Posterior cingulate gyrus (tissue), 11 donors: ENCODE data around the gene CCDC178.
A peak's percentile ranks its signal among the peaks of the same experiment; 100 is the strongest.

Experiments
- DNase-seq, 10 donors: peaks; one replicate each; pipeline versions ENCODE4 v3.0.0 to v3.0.0-alpha.2; 2020 to 2021; ENCODE audit warnings: mixed read lengths in 3 of 10
- intact Hi-C: fragments of 100-400 bp; cut with DNase I; formaldehyde crosslinking; loops from one replicate; pipeline ENCODE4 v1.15.1; 2023

CCDC178 gene

DNA sequence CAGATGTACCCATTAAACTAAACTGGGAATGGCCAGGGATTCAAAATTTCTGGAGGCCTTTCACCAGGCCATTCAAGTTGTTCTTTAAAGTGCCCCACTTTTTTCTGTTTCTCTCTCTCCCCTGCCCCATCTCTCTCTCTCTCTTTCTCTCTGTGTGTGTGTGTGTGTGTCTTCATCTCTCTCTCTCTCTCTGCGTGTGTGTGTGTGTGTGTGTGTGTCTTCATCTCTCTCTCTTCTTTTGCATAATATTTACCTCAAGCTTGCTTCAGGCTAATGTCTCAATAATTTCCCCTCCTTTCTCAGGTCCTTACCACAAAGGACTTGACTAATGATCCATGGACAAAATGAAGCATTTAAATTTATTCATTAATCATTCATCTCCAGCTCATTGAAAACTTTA lies 503.5 kb downstream of the CCDC178 start:
- intact Hi-C loops = no loop called here
- no peak for DNase-seq

DNA sequence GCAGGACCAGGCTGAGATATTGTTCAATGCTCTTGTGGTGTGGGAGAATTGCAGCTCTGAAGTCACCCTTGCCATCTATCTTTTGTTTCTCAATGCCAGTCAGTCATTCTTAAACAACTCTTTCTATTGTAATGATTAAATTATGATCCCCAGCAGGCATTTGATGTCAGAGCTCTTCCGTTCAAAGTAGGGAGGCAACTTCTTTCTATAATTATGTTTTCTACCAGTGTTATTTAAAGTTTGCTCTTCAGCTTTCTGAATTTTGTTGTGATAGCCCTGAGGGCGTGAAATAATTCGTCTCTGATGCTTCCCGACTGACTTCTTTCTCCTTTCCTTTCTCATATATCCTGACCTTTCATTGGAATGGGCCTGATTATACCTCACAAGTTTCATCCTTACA lies 506.3 kb downstream of the CCDC178 start:
- intact Hi-C loops = no loop called here
- no peak for DNase-seq

DNA sequence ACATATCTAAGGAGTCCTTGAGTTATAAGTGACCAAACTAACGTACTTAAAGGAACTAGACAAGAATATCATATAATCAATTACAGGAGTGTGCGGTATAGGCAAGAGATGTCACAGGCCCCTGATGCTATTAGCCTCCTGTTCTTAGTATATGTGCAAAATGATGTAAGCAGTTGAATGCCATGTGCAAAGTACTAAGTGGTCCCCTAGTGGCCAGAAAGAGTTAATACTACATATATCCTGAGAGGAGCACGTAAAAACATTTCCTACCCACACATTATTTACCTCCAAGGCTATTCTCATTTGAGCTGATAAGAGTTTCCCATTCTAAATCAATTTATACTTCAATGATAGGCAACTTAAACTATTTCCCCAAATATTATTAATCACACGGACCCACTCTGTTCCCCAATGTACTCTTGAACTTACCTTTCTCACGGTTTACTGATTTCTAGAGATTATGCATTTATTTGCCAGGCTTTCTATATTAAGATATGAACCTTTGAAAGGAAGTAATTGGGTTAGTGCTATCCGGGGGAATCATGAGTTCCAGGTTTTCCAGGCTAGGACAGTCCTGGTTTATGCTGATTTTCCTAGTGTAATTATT lies 509.7 kb downstream of the CCDC178 start:
- DNase-seq = no peak
- intact Hi-C loops = no loop called here

- intact Hi-C loops = no loop called here
- no peak for DNase-seq
These were observed 511.3 kb downstream of the CCDC178 start for GRCh38 chr18:32929213-32929612.

DNA sequence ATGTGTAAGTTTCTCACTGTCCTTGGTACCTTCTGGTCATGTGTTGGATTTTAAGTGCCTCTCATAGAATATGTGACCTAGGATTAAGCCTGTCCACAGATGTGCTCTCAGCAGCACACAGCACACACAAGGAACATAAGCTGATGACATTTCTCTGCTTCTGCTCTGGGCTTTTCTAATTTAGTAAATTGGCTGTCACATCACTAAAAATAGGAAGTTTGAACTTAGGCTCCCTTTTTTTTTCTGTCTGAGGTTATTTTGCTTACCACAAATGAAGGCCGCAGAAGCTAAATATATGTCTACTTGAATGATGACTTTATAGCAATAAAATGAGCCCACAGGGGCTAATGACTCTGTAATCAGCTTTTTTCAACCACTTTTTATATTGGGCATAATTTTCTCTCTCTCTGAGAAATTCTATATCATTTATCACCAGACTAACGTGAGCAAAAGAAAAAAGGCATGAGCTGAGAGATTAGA lies 517.5 kb downstream of the CCDC178 start:
- no peak for DNase-seq
- intact Hi-C loops = no loop called here

DNA sequence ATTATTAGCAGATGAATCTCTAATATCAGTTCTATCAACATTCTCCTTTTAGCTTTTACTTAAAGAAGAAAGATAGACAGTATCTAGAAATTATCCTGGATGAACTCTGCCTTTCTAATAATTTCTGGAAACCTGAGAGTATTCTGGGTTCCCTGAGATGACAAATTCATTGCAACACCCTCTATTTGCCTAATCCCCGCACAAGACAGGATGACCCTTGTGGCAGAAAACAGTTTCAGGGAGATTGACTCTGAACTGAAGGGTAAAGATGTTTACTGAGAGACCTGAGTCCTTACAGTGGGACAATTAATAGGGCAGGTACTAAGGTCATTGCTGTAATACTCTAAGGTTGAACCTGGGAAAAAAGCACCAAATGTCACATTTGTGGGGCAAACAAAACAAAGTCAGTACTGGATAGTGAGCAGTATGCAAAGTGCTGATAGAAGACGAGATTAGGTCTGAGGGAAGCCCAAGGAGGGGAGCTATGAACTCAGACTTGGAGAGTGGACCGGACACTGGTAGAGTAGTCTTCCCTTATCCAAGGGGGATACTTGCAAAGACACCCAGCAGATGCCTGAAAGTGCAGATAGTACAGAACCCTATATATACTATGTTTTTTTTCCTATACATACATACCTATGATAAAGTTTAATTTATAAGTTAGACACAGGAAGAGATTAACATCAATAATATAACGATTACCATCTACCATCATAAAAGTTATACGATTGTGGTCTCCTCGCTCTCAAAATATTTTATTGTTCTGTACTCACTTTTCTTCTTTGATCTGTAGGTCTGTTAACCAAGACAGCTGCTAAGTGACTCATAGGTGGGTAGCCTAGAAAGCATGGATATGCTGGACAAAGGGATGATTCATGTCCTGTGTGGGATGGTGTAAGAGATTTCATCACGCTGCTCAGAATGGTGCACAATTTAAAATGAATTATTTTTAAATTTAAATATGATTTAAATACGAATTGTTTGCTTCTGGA lies 519.4 kb downstream of the CCDC178 start:
- no peak for DNase-seq
- intact Hi-C loops = no loop called here

DNA sequence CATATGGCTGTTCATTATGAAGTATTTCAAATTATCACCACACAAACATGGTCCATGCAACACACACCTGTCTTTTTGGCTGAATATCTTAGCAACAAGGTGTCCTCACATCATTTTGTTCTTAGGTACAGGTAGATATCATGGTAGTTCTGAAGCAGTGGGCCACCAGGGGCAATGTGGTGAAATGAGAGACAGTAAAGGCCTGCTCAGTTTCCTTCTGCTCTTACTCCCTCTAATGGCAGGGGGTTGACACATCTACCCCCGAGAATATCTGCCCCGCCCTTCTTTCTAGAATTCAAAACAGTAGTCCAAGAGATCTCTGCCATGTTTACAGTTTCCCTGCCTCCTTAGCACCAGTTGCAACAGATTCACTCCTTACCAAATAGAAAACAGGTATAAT lies 520.7 kb downstream of the CCDC178 start:
- intact Hi-C loops = no loop called here

DNA sequence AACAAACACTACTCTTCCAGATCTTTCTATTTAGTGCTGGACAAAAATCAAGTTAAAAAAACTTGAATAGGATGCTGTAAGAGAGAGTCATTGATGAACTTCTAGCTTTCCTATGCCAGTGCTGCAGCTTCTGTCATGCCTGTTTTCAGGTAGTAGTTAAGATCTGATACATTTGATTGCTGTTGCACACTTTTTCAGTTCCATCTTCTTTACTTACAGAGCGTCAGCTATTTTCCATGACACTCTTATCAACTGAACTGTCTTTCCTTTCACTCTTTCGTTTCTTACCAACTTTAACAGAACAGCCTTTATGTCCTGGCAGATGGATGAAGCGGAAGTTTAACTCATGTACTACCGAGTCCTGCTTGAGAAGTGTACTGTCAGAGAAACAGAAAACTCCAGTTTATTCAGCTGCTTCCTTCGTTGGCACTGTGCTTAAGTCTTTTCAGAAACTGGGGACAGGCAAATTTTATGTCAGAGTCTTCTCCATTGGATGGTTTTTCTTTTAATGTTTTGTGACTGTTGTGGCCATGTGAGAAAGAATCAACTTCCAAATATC lies 521.8 kb downstream of the CCDC178 start:
- intact Hi-C loops = no loop called here
- no peak for DNase-seq

More for the DNA sequence above, 520.7 kb downstream of the CCDC178 start:
- DNase-seq = no peak

DNA sequence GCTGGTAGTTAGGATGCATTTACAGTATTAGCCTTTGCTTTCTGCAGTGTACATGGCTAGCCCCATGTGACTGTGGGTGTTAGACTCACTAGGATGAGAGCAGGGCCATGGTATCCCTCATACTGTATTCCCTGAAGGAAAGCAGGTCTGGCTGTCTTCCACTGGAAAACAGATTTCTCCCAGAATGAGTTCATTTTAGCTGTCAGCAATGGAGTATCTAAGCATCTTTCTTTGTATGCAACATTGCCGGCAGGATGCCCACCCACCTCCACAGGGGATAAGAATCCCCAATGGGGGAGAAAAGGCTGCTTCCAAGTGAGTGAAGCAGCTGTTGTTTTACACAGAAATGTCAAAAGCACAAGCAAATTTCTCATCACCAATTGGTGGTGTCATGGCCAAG lies 525.0 kb downstream of the CCDC178 start:
- no peak for DNase-seq
- intact Hi-C loops = no loop called here

GRCh38 chr18:32911660-32912284 lies 528.7 kb downstream of the CCDC178 start:
- no peak for DNase-seq
- intact Hi-C loops = no loop called here

- intact Hi-C loops = no loop called here
- no peak for DNase-seq
These were observed 529.7 kb downstream of the CCDC178 start for GRCh38 chr18:32910694-32911296.

DNA sequence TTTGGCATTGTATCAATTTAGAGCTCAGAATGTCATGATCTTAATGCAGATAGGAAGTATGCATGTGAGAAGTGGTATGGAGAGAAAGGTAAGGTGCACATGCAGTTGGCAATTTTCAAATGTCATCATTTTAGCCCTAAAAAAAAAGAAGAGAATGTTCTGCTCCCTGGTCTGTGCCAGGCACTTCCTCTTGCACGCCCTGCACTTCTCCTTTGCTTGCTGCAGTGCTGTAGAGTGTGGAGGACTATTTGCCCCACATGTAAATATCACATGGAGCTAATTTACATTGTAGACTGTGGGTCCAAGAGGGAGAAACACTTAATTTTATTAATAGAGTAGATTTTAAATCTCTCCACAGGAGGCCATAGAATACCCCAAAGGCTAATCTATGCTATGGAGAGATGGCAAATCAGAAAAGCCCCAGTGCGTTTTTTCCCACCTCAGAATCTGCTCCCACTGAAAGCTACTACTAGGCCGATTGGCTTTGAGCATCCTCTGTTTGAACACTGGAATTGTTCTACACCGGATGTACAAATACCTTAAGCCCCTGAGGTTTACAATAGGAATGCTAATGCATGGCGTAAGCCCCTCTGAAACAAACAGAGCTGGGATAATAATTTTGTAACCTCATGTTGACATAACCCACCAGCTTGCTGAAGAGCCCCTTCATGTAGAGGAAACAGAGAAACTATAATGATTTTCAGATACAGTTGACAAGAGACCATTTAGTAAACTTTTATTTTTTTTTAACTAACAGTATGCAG lies 530.5 kb downstream of the CCDC178 start:
- intact Hi-C loops = no loop called here
- DNase-seq = no peak

- intact Hi-C loops = no loop called here
- no peak for DNase-seq
These were observed 532.1 kb downstream of the CCDC178 start for GRCh38 chr18:32908424-32908805.

GRCh38 chr18:32907648-32908423 lies 532.7 kb downstream of the CCDC178 start:
- no peak for DNase-seq
- intact Hi-C loops = no loop called here

DNA sequence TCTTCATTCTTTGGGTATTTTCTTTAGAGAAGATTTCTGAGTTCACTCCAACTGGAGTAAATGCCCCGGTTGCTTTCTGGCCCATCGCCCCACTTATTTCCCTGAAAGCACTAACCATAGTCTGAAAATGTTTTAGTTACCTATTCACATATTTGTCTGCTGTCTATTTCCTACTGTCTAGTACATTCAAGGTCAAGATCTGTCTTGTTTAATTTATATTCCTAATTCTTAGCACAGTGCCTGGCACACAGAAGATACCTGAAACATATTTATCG lies 533.3 kb downstream of the CCDC178 start:
- no peak for DNase-seq
- intact Hi-C loops = no loop called here

GRCh38 chr18:32906506-32907310 lies 533.8 kb downstream of the CCDC178 start:
- DNase-seq = no peak
- intact Hi-C loops = no loop called here

DNA sequence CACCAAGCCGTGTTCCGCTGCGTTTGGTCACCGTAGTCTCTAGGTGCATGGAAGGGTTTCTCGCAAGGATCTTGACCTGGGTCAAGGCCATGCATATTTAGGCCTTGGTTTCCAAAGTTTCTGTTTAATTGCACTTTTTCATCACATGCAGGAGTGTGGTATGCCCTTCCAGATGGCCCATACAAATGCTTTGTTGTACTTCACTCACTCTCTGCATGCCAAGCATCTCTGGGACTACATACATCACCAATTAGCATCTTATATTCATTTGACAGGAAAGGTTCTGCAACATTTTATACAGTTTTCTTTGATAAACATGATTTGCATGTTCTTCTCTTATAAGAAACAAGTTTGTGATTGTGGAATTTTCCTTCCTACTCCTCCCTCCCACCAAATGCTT lies 534.9 kb downstream of the CCDC178 start:
- DNase-seq = peak in 1 of 10 donors; percentile 46
- intact Hi-C loops = no loop called here

- DNase-seq = no peak
- intact Hi-C loops = no loop called here
These were observed 537.8 kb downstream of the CCDC178 start for GRCh38 chr18:32902568-32903330.
